GM13976 (cell line): Measurements from ENCODE around the gene SLC16A1.
"Not testable (repeated sequence)": the region's sequence is repeated elsewhere in the genome, so short reads cannot be mapped to it uniquely, and the experiment has no call there.

Source experiments
- DNase-seq: peaks from one replicate; pipeline ENCODE4 v3.0.0; 2012; ENCODE audit warnings: low spot score
- CTCF ChIP-seq: IDR thresholded peaks from 2 replicates; pipeline ENCODE4 v1.5.1; 2012; ENCODE audit warnings: borderline replicate concordance, mild to moderate bottlenecking; ENCODE audit not compliant: insufficient read depth; ENCODE audit errors: extremely low read depth, missing control alignments, control extremely low read depth
- in situ Hi-C: fragments of 300-500 bp; cut with MboI; formaldehyde crosslinking; loops from one replicate; pipeline ENCODE4 v1.12.0; 2022; ENCODE audit warnings: low sequenced_read_pairs, mixed read lengths, inconsistent platforms; ENCODE audit not compliant: unreplicated experiment

The SLC16A1 gene

GRCh38 chr1:112995890-112996289 is 39.9 kb upstream of the SLC16A1 start:
- no peak for TF ChIP-seq CTCF
- in situ Hi-C loops, result no loop called here
- no peak for DNase-seq

- DNase-seq, in situ Hi-C loops: not testable (repeated sequence)
Observed at GRCh38 chr1:112995021-112995420, 39.0 kb upstream of the SLC16A1 start.

GRCh38 chr1:112992780-112993179 is 36.8 kb upstream of the SLC16A1 start:
- TF ChIP-seq CTCF, result no peak
- in situ Hi-C loops, result no loop called here
- DNase-seq, result no peak

- no peak for DNase-seq
- no peak for TF ChIP-seq CTCF
- in situ Hi-C loops, result no loop called here
Observed at GRCh38 chr1:112991402-112992120, 35.6 kb upstream of the SLC16A1 start.

- in situ Hi-C loops, result no loop called here
- no peak for TF ChIP-seq CTCF
- no peak for DNase-seq
Observed at GRCh38 chr1:112990271-112990670, 34.3 kb upstream of the SLC16A1 start.

GRCh38 chr1:112988367-112988766 is 32.4 kb upstream of the SLC16A1 start:
- in situ Hi-C loops, result no loop called here
- no peak for TF ChIP-seq CTCF
- DNase-seq, result no peak

GRCh38 chr1:112985123-112985522 is 29.1 kb upstream of the SLC16A1 start:
- DNase-seq, result no peak
- in situ Hi-C loops, result no loop called here
- no peak for TF ChIP-seq CTCF
